Endothelial cell of umbilical vein (primary cell): ENCODE data around the gene CCNA1. TPM values are rescaled to one million over a fixed set of nuclear protein-coding genes. Genes with fewer than 3 reads are reported as not detected.

ENCODE experiments used
- BruUV-seq: library from RNA; stranded (reverse); fragments of 400-500 nt; replicated peaks from 2 replicates; lab custom pipeline; 2021; lab: Mats Ljungman, UMichigan
- CTCF ChIA-PET: fragments of 300-600, 350-600 bp; sonication (Branson Sonifier 250); formaldehyde crosslinking; loops from one replicate; lab custom pipeline; 2021; ENCODE audit warnings: antibody characterized with exemption, inconsistent platforms; lab: Charles Lee
- POLR2A ChIA-PET: fragments of 300-600, 350-600 bp; sonication (Branson Sonifier 250); formaldehyde crosslinking; loops from one replicate; lab custom pipeline; 2021; ENCODE audit warnings: antibody characterized with exemption, inconsistent platforms; lab: Charles Lee
- DNase-seq: peaks from one replicate; pipeline ENCODE4 v3.0.0-alpha.2; 2011; ENCODE audit warnings: low read depth, low spot score
- FAIRE-seq: peaks from 2 replicates; lab custom pipeline; 2011; peaks lifted over from hg19 to GRCh38; lab: Jason Lieb, UNC
- H2AFZ ChIP-seq: 2 replicates; pipeline ENCODE4 v1.6.0; 2012; ENCODE audit warnings: low read depth, low read length, control low read depth, inconsistent platforms
- H3K27ac ChIP-seq: 2 replicates; pipeline ENCODE4 v1.5.1; 2011; ENCODE audit warnings: low read depth, mild to moderate bottlenecking, control low read depth, low read length, moderate library complexity; ENCODE audit not compliant: insufficient read depth
- H3K27me3 ChIP-seq, 2 experiments: 2 replicates each; pipeline versions ENCODE4 v1.6.0 to v1.6.1; 2011; ENCODE audit warnings: low read length in 2 of 2, mixed read lengths in 1 of 2; ENCODE audit not compliant: control insufficient read depth in 2 of 2, insufficient read depth in 2 of 2
- H3K36me3 ChIP-seq, 2 experiments: 2 replicates in 1 of 2; 3 replicates in 1 of 2; pipeline ENCODE4 v1.5.1; 2011; ENCODE audit warnings: low read length in 2 of 2, mild to moderate bottlenecking in 1 of 2, moderate library complexity in 1 of 2; ENCODE audit not compliant: control insufficient read depth in 2 of 2, insufficient read depth in 2 of 2; ENCODE audit errors: extremely low read depth in 1 of 2
- H3K4me1 ChIP-seq: 3 replicates; pipeline ENCODE4 v1.5.1; 2011; ENCODE audit warnings: mild to moderate bottlenecking, low read length; ENCODE audit not compliant: control insufficient read depth, insufficient read depth; ENCODE audit errors: extremely low read depth
- H3K4me2 ChIP-seq: 2 replicates; pipeline ENCODE4 v1.6.1; 2011; ENCODE audit warnings: low read length, control low read depth, mixed read lengths; ENCODE audit not compliant: insufficient read depth
- H3K4me3 ChIP-seq, 3 experiments: fragments of 200-600 bp in 1 of 3; sonication (generic), shearing (Covaris generic) in 1 of 3; replicated peaks in 1 of 3; 2 replicates each; pipeline ENCODE4 v1.5.1; 2011 to 2016; ENCODE audit warnings: control low read depth in 3 of 3, low read length in 3 of 3, mild to moderate bottlenecking in 2 of 3, inconsistent platforms in 1 of 3, low read depth in 1 of 3, moderate library complexity in 1 of 3; ENCODE audit not compliant: insufficient read depth in 1 of 3
- H3K79me2 ChIP-seq: 2 replicates; pipeline ENCODE4 v1.6.0; 2012; ENCODE audit warnings: low read length, inconsistent platforms; ENCODE audit not compliant: control insufficient read depth, insufficient read depth
- H3K9ac ChIP-seq: replicated peaks from 2 replicates; pipeline ENCODE3; 2011; ENCODE audit warnings: low read length, control low read depth; ENCODE audit not compliant: insufficient read depth; ENCODE audit errors: extremely low read depth
- H3K9me1 ChIP-seq: replicated peaks from 3 replicates; pipeline ENCODE4 v1.6.0; 2011; ENCODE audit warnings: mild to moderate bottlenecking, low read length; ENCODE audit not compliant: control insufficient read depth, insufficient read depth; ENCODE audit errors: extremely low read depth
- H3K9me3 ChIP-seq: replicated peaks from 2 replicates; pipeline ENCODE4 v1.5.1; 2012; ENCODE audit warnings: low read length, inconsistent platforms; ENCODE audit not compliant: control insufficient read depth, insufficient read depth
- H4K20me1 ChIP-seq: replicated peaks from 2 replicates; pipeline ENCODE3; 2011; ENCODE audit warnings: mild to moderate bottlenecking, low read length; ENCODE audit not compliant: control insufficient read depth, insufficient read depth; ENCODE audit errors: extremely low read depth
- CTCF ChIP-seq, 2 donors: IDR thresholded peaks; 1 replicate in 1 of 2; 2 replicates in 1 of 2; pipeline ENCODE4 v1.5.1; 2011; ENCODE audit warnings: low read length in 2 of 2, mild to moderate bottlenecking in 2 of 2, moderate library complexity in 2 of 2, control low read depth in 1 of 2, inconsistent platforms in 1 of 2, low read depth in 1 of 2; ENCODE audit not compliant: insufficient read depth in 1 of 2; ENCODE audit errors: extremely low read depth in 1 of 2
- EZH2 ChIP-seq: IDR thresholded peaks from 2 replicates; pipeline ENCODE4 v1.6.1; 2012; ENCODE audit warnings: borderline replicate concordance, low read depth, mild to moderate bottlenecking, moderate library complexity, low read length, inconsistent platforms; ENCODE audit not compliant: severe bottlenecking
- FOS ChIP-seq: IDR thresholded peaks from 2 replicates; pipeline ENCODE4 v1.6.1; 2011; ENCODE audit warnings: mild to moderate bottlenecking, low read length, moderate library complexity, borderline replicate concordance; ENCODE audit not compliant: insufficient read depth
- GATA2 ChIP-seq: IDR thresholded peaks from 2 replicates; pipeline ENCODE4 v1.7.0; 2011; ENCODE audit warnings: low read depth, mild to moderate bottlenecking, moderate library complexity, mixed read lengths, low read length; ENCODE audit not compliant: insufficient read length, insufficient read depth
- JUN ChIP-seq: IDR thresholded peaks from 2 replicates; pipeline ENCODE4 v1.6.1; 2011; ENCODE audit warnings: borderline replicate concordance, low read depth; ENCODE audit not compliant: insufficient read length, insufficient read depth
- MAX ChIP-seq: IDR thresholded peaks from 2 replicates; pipeline ENCODE4 v1.6.1; 2011; ENCODE audit not compliant: insufficient read depth, insufficient read length
- MYC ChIP-seq: IDR thresholded peaks from one replicate; pipeline ENCODE4 v1.6.1; 2011; ENCODE audit warnings: mild to moderate bottlenecking, low read depth, low read length
- POLR2A ChIP-seq: IDR thresholded peaks from 2 replicates; pipeline ENCODE4 v1.6.1; 2012; ENCODE audit warnings: low read depth, mild to moderate bottlenecking, control low read depth, low read length
- POLR2AphosphoS5 ChIP-seq: IDR thresholded peaks from 2 replicates; pipeline ENCODE4 v1.6.1; 2012; ENCODE audit warnings: low read depth, mild to moderate bottlenecking, control low read depth, low read length, moderate library complexity; ENCODE audit not compliant: insufficient read depth
- dilution Hi-C: fragments of 300-500 bp; cut with MboI; formaldehyde crosslinking; loops from one replicate; pipeline ENCODE4 v1.15.0; 2019; ENCODE audit warnings: low sequenced_read_pairs; ENCODE audit not compliant: extremely low pct_ligation_motif_present
- intact Hi-C: fragments of 100-400 bp; cut with micrococcal nuclease; formaldehyde crosslinking; loops from one replicate; pipeline ENCODE4 v1.10.0; 2022
- polyA plus RNA-seq, 4 experiments: library from polyadenylated mRNA; depleted of rRNA in 3 of 4; stranded (reverse) in 3 of 4; unstranded in 1 of 4; fragments of >200 nt; gene quantifications; 2 replicates each; pipeline versions ENCODE4 v1.2.1 to v1.2.3, GENCODE V29; 2011 to 2012; ENCODE audit warnings: missing spikeins in 1 of 4
- total RNA-seq: library from RNA; stranded (reverse); gene quantifications from 2 replicates; pipeline ENCODE4 v1.2.3, GENCODE V29; 2021

The CCNA1 gene
- total and polyA plus RNA-seq, 2 donors (not counting 3 experiments of a cell fraction or from before 2014, with no cell fraction given), result 0.46 to 2.8 TPM

GRCh38 chr13:36412736-36413135 is 19.6 kb upstream of the CCNA1 start:
- Histone ChIP-seq H2AFZ (no peak overlapping the region), H3K9ac (no peak overlapping the region), H3K36me3 (no peaks in the 10 kb centered on the region), H3K27ac (no peak overlapping the region), H3K79me2 (no peaks in the 10 kb centered on the region), H4K20me1 (no peaks in the 10 kb centered on the region), H3K9me3 (no peaks in the 10 kb centered on the region), H3K9me1 (no peaks in the 10 kb centered on the region), H3K4me3 (no peak overlapping the region), H3K27me3 (peaks cover 0 to 2% of the 10 kb centered on the region in 2 experiments), H3K4me2 (no peak overlapping the region), H3K4me1 (peaks cover 9% of the 10 kb centered on the region)
- POLR2A ChIA-PET, result no interaction called here
- BruUV-seq, result no TSS peak
- no peak for TF ChIP-seq JUN
- no peak for TF ChIP-seq POLR2A
- TF ChIP-seq MAX, result no peak
- TF ChIP-seq FOS, result no peak
- TF ChIP-seq EZH2, result no peak
- TF ChIP-seq CTCF (IDR thresholded peaks at IDR 0.05; ENCODE audit: extremely low read depth in 1 of 2, insufficient read depth in 1 of 2, low read depth in 1 of 2, low read length in 2 of 2), result no peak
- TF ChIP-seq MYC, result no peak
- no peak for TF ChIP-seq POLR2AphosphoS5
- TF ChIP-seq GATA2, result no peak
- dilution Hi-C loops (no loop called here), intact Hi-C loops (no loop called here)
- no peak for DNase-seq
- CTCF ChIA-PET, result no interaction called here
- no peak for FAIRE-seq
